Nephron progenitor cell (in vitro differentiated cells): ENCODE data around the gene ANKMY2.
A peak's percentile ranks its signal among the peaks of the same experiment; 100 is the strongest.

Experiments
- DNase-seq: peaks from one replicate; pipeline ENCODE4 v3.0.0; 2021
- H3K27ac Mint-ChIP-seq: 2 replicates; pipeline ENCODE4 v1.8.0; 2021; ENCODE audit warnings: mild to moderate bottlenecking, moderate library complexity, mixed read lengths
- H3K27me3 Mint-ChIP-seq: 2 replicates; pipeline ENCODE4 v1.8.0; 2021; ENCODE audit warnings: mild to moderate bottlenecking, low read depth, mixed read lengths; ENCODE audit not compliant: poor library complexity
- H3K36me3 Mint-ChIP-seq: 2 replicates; pipeline ENCODE4 v1.8.0; 2021; ENCODE audit warnings: low read depth, mixed read lengths
- H3K4me1 Mint-ChIP-seq: 2 replicates; pipeline ENCODE4 v1.8.0; 2021; ENCODE audit warnings: mixed read lengths
- H3K4me3 Mint-ChIP-seq: 2 replicates; pipeline ENCODE4 v1.8.0; 2021; ENCODE audit warnings: mild to moderate bottlenecking, moderate library complexity, mixed read lengths
- H3K9me3 Mint-ChIP-seq: 2 replicates; pipeline ENCODE4 v1.8.0; 2021; ENCODE audit warnings: mild to moderate bottlenecking, moderate library complexity, mixed read lengths
- CTCF ChIP-seq: fragments of 200-600 bp; sonication (generic); IDR thresholded peaks from 2 replicates; pipeline ENCODE4 v1.5.0; 2021; ENCODE audit warnings: antibody characterized with exemption

Gene ANKMY2

DNA sequence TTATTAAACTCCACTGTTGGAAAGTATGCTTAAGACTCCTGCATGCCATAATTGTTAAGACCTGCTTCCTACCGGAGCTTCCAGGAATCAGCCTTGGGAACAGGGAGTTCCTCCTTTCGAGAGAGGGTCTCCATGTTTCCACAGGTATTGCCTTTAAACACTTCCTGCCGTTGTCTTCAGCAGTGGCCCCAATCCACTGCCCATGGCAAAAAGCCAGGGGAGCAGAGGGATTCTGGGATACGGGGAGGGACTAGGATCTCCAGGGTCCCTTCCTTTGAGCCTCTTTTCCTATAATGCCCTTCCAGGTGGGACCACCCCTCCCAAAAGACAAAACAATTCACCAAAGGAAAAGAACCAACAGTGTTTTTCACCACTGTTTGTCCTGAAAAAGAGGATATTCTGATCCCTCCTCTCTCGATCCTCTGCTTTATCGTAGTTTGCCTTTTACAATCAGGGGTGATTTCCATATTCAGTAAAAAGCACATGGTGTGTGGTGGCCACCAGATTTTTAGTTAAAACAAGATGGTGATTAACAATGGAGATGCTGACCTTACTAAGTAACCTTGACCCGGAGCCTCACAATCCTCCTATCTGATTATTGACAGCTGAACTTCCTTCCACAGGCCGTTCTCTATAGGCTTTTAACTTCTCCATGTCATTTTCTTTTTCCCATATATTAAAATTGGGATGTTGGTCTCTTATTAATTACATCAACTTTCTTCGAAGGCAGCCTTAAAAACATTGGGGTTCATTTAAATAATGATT lies 82.9 kb downstream of the ANKMY2 start:
- Mint-ChIP-seq H3K27me3 (peaks cover 4% of the 10 kb centered on the region), H3K27ac (no peak overlapping the region), H3K36me3 (no peaks in the 10 kb centered on the region), H3K4me1 (peaks cover 5% of the 10 kb centered on the region), H3K9me3 (no peaks in the 10 kb centered on the region), H3K4me3 (no peak overlapping the region)
- no peak for DNase-seq
- no peak for TF ChIP-seq CTCF

- Mint-ChIP-seq H3K9me3 (no peaks in the 10 kb centered on the region), H3K27me3 (peaks cover 4% of the 10 kb centered on the region), H3K36me3 (no peaks in the 10 kb centered on the region), H3K4me1 (peaks cover 5% of the 10 kb centered on the region), H3K27ac (no peak overlapping the region), H3K4me3 (no peak overlapping the region)
- TF ChIP-seq CTCF: no peak
- DNase-seq: no peak
These were observed 83.6 kb downstream of the ANKMY2 start for GRCh38 chr7:16561943-16562342.

DNA sequence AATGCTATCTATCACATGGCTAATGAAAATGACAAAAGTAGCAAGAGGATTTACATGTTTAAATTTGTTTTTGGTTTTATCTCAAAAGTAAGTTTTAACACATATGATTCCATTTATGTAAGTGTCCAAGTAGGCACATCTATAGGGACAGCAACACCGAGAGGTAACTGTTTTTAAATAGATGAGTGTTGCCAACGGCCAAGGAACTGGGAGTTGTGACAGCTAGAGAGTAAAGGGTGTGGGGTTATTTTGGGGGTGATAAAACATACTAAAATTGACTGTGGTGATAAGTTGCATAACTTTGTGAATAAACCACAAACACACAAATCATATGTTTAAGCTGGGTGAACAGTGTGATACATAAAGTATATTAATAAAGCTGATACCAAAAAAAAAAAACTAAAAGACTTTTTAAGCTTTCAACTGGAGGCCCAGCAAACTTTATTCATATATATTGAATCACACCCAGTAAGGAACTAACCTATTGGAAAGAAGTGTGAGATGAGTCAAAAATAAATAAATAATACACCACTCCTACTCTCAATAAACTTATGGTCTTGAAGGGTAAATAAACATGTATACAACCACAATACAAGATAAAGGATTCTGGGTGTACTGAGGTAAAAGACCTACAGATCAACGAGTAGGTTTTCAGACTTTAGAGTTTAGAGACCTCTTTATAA lies 85.9 kb downstream of the ANKMY2 start:
- peaks cover 2% of the 10 kb centered on the region for H3K4me1 Mint-ChIP-seq
- no peaks in the 10 kb centered on the region for H3K9me3 Mint-ChIP-seq
- no peak for DNase-seq
- no peak for TF ChIP-seq CTCF
- no peak overlapping the region for H3K4me3 Mint-ChIP-seq
- no peaks in the 10 kb centered on the region for H3K27me3 Mint-ChIP-seq
- no peaks in the 10 kb centered on the region for H3K36me3 Mint-ChIP-seq
- H3K27ac Mint-ChIP-seq: no peak overlapping the region

- no peak overlapping the region for H3K27ac Mint-ChIP-seq
- no peaks in the 10 kb centered on the region for H3K27me3 Mint-ChIP-seq
- no peaks in the 10 kb centered on the region for H3K9me3 Mint-ChIP-seq
- H3K4me3 Mint-ChIP-seq: no peak overlapping the region
- DNase-seq: no peak
- H3K36me3 Mint-ChIP-seq: no peaks in the 10 kb centered on the region
- H3K4me1 Mint-ChIP-seq: no peaks in the 10 kb centered on the region
- no peak for TF ChIP-seq CTCF
These were observed 86.7 kb downstream of the ANKMY2 start for GRCh38 chr7:16558761-16559302.

- Mint-ChIP-seq H3K27me3 (no peaks in the 10 kb centered on the region), H3K9me3 (no peaks in the 10 kb centered on the region), H3K4me1 (no peaks in the 10 kb centered on the region), H3K27ac (peak overlapping the region; percentile 60), H3K36me3 (no peaks in the 10 kb centered on the region), H3K4me3 (no peak overlapping the region)
- no peak for TF ChIP-seq CTCF
- DNase-seq: no peak
These were observed 89.2 kb downstream of the ANKMY2 start for GRCh38 chr7:16556359-16556758.
